Hippocampal formation (tissue), 2 donors: Measurements from ENCODE around the gene LEAP2.
A peak's percentile ranks its signal among the peaks of the same experiment; 100 is the strongest.

Experiments
- DNase-seq, 2 donors: peaks; one replicate each; lab custom pipeline; 2025; lab: John Stamatoyannopoulos, UW

Gene LEAP2

DNA sequence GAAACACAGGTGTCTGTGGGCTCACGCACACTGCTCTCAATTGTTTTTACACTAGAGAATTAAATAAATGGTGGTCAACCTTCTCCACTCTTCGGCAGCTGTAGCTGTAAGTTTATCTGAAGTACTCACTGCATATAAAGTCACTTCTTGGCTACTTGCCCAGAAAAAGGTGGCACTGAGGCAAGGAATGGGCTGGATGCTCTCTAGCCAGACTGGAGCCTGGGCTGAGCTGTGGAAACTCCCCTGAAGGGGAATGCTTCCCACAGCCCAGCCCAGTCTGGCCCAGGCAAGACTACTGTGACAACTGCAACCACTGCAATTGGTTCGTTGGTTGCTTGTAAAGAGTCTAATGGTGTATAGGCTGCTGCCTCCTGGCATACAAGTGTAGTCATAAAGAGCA is 4.5 kb downstream of the LEAP2 start:
- DNase-seq: no peak

DNA sequence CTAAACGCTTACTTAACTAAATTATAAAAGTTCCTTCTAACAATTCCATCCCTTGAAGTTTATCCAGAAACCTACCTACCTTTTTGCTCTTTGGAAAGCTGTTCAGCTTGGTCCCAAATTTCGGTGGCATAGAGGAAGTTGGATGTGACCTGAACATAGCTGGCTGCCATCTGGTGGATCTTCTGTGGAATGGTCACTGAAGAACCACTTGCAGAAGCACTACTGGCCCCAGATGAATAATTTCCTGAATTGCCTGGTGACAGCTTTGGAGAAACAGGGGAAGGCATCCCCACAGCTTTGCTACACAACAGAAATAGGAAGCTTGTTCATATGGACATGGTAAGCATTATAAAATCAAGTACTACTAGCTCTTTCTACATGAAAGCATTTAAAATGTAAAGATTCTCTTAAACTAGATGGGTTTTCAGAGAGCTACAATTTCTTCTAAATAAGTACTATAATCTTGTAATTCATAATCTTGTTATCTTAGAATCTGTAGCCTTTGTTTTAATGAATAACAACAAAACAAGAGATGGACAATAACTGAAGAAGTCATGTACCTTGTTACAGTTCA is 9.9 kb downstream of the LEAP2 start:
- DNase-seq: peak; percentile 39 to 85

DNA sequence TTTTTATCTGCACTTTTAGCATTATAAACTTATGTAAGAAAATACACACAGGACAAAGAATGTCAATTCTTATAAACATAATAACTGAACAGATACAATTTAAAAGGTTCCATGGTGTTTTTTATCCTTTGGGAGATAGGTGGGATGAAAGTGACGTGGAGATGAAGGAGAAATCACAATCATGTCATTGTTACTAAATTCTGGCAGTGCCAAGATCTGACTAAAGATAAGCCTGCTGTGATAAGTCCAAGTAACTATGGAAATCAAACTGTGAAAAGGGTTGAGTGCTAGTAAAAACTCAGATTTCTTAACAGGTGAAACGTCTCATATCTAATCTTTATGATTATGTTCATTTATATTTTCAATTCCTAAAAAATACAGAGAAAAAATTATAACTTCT is 11.1 kb downstream of the LEAP2 start:
- DNase-seq: no peak

DNA sequence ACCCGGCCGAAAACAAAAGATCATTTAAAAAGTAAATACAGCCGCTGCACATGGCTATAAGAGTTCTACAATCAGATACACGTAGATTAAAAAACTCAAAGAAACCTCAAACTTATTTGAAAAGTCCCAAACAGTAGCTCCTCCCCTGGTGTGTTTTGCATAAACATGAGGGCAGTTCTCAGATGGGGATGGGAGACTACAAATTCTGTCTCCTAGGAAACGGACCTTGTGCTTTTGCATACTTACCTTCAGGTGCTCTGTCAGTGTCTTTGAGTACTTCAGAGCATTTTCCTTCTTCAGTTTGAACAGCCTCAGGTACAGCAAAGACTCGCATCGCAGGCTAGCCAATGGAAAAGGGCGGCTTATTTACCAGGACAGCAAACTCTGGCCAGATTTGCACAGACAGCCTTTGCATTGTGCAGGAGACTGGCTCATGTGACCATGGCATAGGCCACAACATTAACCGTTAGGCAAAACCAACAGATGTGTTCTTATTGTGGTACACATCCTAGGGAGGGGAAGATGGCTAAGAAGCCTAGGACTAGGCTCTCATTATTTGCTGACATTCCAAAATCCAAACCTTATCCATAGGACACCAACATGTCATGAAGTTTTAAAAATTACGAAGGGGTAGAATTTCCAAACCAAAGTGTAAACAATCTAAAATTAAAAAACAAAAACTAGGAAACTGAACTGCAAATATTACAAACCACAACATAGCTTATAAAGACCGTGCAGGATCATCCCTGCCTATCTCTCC is 12.8 kb downstream of the LEAP2 start:
- peak in 1 of 2 donors; percentile 20 for DNase-seq

DNA sequence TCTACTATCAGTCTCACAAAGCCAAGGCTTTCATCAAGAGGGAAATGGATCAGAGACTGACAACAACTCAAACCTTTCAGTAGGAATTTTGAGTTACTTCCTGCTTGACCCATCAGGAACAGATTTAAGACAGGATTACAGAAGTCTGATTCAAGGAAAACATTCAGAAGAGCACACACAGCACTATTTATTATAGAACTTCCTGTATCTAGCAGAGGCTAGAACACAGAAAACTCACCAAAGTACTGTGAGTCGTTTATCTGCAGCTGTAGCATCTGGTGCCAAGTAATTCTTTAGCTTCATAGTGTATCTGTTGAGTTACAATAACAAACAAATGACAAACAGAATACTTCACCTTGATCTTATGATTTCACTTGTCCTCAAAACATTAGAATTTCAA is 13.8 kb downstream of the LEAP2 start:
- no peak for DNase-seq

DNA sequence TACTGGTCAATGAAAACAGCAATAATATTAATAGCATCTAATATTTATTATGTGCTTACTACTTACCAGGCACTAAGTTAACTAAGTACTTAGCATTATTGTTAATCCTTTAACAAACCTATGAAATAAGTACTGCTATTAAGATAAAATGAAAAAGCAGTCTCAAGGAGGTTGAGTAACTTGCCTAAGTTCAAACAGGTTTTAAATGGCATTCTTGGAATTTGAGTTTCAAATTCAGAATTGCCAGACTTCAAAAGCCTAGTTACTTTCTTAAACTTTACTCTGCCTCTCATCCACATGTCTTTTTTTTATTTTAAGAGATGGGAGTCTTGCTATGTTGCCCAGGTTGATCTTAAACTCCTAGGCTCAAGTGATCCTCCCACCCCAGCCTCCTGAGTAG is 16.0 kb downstream of the LEAP2 start:
- DNase-seq: no peak

DNA sequence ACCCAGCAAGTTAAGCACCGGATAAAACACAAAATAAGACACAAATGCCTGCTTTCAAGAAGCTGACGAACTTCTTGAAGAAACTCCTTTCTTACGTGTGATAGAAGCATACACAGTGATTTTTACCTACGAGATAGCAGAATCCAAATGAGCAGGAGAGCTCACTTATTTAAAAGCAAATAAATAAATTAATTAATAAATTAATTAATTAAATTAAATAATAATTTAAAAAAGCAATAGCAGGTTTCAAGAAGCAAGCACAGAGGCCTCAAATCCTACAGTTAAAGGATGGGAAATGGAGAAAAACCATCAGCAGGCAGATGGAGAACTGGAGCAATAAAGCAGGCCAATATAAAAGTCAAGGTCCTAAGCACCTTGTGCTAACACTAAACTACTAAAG is 17.3 kb downstream of the LEAP2 start:
- no peak for DNase-seq

DNA sequence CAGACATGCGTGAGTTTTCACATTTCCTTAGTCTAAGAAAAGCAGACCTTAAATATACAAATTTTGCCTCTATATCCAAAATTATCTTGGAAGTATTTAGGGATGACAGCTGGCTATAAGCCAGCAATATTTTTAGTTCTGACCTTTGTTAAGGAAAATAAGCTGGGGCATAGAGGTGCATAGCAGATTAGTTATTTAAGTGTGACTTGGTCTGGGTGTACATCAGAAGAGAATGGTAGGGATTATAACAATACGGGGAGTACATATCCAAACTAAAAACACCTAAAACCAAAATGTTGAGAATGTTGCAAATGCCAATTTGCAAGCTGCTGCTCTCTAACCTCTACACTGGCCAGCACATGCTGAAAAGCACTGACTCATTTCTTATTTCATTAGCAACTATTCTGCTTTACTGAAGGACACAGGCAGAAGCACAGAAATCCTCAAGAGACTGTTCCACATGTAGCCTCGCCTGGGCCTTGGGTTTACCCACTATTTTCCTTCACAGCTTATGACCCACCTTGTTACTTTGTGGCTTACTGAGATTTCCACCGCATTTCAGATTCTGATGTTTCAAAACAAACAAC is 22.3 kb downstream of the LEAP2 start:
- no peak for DNase-seq

DNA sequence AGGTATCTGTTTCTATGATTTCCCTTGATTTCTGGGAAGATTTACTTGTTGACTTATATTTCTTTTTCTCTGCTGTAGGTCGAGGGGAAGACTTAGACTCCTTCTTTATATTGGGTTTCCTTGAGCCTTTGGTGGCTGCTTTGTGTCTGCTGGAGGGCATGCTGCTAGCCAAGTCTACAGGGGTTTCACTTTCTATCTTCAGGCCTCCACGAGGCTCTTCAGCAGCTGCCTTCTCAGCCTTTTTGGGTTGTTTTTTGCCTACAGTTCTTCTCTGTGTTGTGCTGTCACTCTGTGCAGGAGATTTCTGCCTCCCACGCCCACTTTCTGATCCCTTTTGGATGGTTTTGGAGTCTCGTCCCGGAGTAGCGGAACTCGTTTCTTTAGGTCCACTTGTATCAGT is 23.2 kb downstream of the LEAP2 start:
- DNase-seq: no peak

DNA sequence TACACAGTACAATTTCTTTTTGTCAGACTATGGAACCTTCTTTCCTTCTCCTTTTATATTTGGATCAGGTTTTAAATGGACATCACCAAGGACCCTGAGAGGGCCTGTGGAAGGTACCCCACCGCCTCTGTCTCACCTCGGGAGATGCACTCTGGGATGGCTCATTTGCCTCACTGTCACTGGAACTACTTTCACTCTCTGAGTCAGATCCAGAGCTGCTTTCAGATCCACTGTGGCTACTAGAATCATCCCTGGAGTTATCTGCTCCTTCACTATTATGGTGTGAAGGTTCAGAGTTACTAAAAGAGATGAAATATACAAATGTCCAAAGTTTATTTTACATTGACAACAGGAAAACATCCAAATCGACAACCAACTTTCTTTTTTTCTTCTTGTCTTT is 24.6 kb downstream of the LEAP2 start:
- no peak for DNase-seq

DNA sequence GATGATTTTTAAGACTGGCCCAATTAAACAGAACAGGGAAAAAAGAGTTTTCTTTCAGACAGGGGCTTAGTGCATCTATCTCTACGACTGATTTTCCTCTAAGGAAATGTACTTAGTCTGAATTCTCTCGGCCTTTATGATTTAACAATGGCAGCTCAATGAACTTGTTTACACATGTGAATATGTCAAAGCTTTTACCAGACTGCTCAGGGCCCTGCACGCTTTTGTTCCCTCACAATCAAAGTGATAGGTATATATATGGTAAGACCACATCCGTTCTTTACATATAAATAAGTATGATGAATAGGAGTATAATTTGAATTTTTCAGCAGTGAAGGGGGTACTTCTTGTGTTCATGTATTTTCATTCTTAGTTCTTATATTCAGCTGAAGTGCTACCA is 27.6 kb downstream of the LEAP2 start:
- no peak for DNase-seq

DNA sequence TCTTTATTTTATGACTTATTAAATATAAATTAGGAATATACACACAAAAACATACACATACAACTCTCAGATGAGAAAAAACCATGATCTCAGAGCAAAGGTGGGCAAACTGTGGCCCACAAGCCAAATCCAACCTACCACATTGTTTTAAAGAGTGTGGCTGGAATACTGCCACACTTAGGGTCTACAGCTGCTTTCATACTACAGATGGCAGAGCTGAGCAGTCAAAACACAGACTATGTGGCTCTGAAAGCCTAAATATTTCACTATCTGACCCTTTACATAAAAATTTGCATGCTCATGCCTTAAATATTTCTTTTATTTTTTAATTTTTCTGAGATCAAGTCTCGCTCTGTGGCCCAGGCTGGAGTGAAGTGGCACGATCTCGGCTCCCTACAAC is 28.3 kb downstream of the LEAP2 start:
- DNase-seq: no peak

DNA sequence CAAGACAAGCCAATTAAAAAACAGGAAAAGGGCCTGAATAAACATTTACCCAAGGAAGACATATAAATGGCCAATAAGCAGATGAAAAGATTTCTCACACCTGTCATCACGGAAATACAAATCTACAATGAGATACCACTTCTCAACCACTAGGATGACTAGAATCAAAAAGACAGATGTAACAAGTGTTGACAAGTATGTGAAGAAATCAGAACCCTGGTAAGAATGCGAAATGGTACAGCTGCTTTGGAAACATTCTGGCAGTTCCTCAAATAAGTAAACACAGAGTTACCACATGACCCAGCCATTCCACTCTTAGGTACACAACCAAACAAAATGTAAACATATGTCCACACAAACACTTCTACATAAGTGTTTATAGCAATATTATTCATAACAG is 32.5 kb downstream of the LEAP2 start:
- no peak for DNase-seq

DNA sequence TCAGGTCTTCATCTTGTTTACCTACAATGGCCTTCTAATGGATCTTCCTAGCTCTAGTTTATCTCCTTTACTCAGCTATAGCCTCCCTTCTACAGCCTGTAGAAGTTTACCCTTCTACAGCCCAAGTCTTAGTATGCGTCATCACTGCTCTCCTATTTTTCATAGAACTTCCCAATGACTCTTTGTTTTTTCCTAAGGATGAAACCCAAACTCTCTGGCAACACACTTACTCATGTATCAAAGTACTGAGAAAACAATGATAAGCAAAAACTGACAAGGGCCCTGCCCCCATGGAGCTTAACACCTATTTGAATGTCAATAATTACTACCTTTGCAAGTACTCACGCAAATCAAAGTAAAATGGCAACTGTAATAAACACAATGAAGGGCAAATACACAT is 33.7 kb downstream of the LEAP2 start:
- DNase-seq: no peak

DNA sequence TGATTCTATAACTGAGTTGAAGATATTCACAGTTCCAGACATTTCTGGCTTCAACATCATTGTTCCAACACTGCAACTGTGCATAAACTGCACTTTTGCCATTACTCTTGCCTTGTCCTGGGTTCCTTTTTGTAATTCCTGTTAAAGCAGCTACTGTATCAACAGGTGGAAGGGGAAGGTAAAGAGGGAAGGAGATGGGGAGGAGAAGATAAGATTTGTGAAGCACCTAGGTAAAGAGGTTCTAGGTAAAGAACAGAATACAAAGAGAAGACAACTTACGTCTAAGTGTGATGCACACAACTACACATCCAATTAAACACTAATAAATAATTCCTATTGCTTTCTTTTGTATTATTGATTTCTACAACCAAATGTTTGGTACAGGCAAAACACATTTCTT is 36.2 kb downstream of the LEAP2 start:
- no peak for DNase-seq

DNA sequence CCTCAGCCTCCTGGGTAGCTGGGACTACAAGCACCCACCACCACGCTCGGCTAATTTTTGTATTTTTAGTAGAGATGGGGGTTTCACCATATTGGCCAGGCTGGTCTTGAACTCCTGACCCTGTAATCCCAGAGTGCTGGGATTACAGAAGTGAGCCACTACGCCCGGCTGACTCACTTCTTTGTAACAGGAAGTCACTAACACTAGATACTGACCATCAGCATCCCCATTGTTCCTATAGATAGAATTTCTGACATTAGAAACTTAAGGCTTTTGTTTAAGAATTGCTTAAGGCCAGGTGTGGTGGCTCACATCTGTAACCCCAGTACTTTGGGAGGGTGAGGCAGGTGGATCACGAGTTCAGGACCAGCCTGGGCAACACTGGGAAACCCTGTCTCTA is 42.2 kb downstream of the LEAP2 start:
- DNase-seq: no peak

DNA sequence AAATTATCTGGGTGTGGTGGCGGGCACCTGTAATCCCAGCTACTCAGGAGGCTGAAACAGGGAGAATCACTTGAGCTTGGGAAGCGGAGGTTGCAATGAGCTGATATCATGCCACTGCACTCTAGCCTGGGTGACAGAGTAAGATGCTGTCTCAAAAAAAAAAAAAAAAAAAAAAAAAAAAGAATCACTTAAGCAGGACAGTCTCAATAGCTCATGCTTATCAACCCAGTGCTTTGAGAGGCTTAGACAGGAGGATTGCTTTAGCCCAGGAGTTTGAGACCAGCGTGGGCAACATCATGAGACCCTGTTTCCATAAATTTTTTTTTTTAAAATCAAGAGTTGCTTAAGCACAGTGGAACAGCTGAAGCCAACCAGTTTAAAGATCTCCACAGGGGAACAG is 42.6 kb downstream of the LEAP2 start:
- DNase-seq: no peak
